ENCODE measurements around the gene HAPLN2.
A peak's percentile ranks its signal among the peaks of the same experiment; 100 is the strongest.
"Not testable (repeated sequence)": the region's sequence is repeated elsewhere in the genome, so short reads cannot be mapped to it uniquely, and the experiment has no call there.

The HAPLN2 gene

DNA sequence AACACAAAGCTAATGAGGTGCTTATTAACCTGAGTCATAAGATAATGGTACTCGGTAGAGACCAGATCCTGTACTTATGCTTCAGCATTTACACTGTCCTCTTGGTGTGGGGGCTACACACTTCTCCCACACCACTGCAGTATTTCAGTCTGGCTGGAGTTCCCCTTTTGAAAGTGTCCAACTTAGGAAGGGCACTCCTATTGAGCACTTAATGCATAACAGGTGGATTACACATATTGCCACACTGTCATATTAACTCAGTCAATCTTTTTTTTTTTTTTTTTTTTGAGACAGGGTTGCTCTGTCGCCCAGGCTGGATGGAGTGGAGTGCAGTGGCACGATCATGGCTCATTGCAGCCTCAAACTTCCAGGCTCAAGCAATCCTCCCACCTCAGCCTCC is 19.4 kb upstream of the HAPLN2 start:
- Histone ChIP-seq H3K36me3 (ENCODE audit: control insufficient read depth, insufficient read depth, low read length) (peaks cover 17% of the 10 kb centered on the region), H3K27me3 (replicated peaks; ENCODE audit: control insufficient read depth, insufficient read depth, low read length) (no peaks in the 10 kb centered on the region), H3K4me3 (replicated peaks; ENCODE audit: low read depth, low read length) (peak overlapping the region; percentile 80; the same call in 1 of the 2 replicates)
- TF ChIP-seq, protein P1, sequence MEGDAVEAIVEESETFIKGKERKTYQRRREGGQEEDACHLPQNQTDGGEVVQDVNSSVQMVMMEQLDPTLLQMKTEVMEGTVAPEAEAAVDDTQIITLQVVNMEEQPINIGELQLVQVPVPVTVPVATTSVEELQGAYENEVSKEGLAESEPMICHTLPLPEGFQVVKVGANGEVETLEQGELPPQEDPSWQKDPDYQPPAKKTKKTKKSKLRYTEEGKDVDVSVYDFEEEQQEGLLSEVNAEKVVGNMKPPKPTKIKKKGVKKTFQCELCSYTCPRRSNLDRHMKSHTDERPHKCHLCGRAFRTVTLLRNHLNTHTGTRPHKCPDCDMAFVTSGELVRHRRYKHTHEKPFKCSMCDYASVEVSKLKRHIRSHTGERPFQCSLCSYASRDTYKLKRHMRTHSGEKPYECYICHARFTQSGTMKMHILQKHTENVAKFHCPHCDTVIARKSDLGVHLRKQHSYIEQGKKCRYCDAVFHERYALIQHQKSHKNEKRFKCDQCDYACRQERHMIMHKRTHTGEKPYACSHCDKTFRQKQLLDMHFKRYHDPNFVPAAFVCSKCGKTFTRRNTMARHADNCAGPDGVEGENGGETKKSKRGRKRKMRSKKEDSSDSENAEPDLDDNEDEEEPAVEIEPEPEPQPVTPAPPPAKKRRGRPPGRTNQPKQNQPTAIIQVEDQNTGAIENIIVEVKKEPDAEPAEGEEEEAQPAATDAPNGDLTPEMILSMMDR (IDR thresholded peaks at IDR 0.05; ENCODE audit: insufficient read depth, low read length, poor library complexity, severe bottlenecking), result peak; percentile 17
- DNase-seq (ENCODE audit: extremely low read depth, insufficient read length), result no peak

DNA sequence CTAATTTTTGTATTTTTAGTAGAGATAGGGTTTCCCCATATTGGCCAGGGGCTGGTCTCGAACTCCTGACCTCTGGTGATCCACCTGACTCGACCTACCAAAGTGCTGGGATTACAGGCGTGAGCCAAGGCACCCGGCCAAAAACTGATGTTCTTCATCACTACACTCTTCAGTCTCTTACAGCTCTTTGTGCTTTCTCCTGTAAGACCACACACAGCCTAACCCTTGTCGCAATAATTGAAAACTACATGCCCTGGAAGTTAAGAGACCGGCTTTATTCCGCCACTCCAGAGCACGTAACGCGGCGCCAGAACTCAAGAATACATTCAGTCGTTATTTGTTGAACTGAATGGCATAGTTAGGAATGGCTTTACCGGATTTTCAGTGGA is 18.5 kb upstream of the HAPLN2 start:
- no peak for DNase-seq (ENCODE audit: extremely low read depth, insufficient read length)

DNA sequence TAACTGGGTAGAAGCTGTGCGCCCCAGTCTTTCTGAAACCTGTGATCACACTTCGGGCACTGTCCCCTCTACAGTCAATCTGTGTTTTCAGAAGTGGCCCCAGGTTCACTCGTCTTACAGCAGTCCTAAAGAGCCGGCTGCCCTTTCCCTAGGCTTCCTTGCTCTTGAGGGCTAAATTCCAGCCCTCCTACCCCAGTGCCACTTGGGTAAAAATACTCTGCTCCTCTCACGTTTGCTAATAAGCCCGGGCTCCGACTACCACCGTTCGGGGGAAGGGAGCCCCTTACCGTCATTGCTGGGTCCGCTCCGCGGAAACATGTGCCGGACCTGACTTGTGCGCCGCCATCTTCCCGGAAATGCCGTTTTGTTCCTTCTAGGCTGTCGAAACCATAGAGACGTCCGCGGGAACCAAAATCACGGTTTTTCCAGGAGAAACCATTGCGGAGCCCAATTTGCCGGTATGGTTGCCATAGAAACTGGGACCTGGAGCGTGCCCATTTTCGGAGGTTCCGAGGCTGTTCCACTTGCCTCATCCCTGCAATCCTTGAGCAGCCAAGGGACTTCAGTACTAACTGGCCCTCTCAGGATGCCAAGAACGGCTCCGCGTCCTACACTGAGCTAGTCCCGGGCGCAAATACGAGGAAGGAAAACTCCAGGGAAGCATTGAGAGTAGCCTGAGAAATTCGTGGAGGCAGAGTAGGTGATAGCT is 17.9 kb upstream of the HAPLN2 start, which contains the start of gene GPATCH4:
TSS of gene GPATCH4 (minus strand) at position 358 of the 709 bp plus-strand sequence.
- peak; percentile 82 for DNase-seq (ENCODE audit: extremely low read depth, insufficient read length)
- TF ChIP-seq, protein P1 (IDR thresholded peaks at IDR 0.05; ENCODE audit: insufficient read depth, low read length, poor library complexity, severe bottlenecking), result no peak
- peak within 1 kb of the TSS; percentile 80 for H3K4me3 ChIP-seq (replicated peaks; ENCODE audit: low read depth, low read length)

More for the DNA sequence above, 18.5 kb upstream of the HAPLN2 start:
- Histone ChIP-seq H3K27me3 (replicated peaks; ENCODE audit: control insufficient read depth, insufficient read depth, low read length) (no peaks in the 10 kb centered on the region), H3K36me3 (ENCODE audit: control insufficient read depth, insufficient read depth, low read length) (peaks cover 15% of the 10 kb centered on the region), H3K4me3 (replicated peaks; ENCODE audit: low read depth, low read length) (peak overlapping the region; percentile 80)
- TF ChIP-seq, protein P1 (IDR thresholded peaks at IDR 0.05; ENCODE audit: insufficient read depth, low read length, poor library complexity, severe bottlenecking), result no peak

DNA sequence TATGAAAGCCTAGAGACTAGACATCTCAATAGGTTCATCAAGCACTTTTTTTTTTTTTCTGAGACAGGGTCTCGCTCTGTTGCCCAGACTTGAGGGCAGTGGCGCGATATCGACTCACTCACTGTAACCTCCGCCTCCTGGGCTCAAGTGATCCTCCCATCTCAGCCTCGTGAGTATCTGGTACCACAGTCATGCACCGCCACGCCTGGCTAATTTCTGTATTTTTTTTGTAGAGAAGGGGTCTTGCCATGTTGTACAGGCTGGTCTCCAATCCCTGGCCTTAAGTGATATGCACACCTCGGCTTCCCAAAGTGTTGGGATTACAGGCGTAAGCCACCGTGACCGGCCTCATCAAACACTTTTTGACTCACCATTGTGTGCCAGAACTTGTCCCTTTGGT is 17.3 kb upstream of the HAPLN2 start:
- peak overlapping the region; percentile 80 for H3K4me3 ChIP-seq (replicated peaks; ENCODE audit: low read depth, low read length)
- TF ChIP-seq, protein P1 (IDR thresholded peaks at IDR 0.05; ENCODE audit: insufficient read depth, low read length, poor library complexity, severe bottlenecking), result no peak
- DNase-seq (ENCODE audit: extremely low read depth, insufficient read length), result no peak

More for the DNA sequence above, 17.9 kb upstream of the HAPLN2 start, which contains the start of gene GPATCH4:
- H3K27me3 ChIP-seq (replicated peaks; ENCODE audit: control insufficient read depth, insufficient read depth, low read length), result no peaks in the 10 kb centered on the region
- H3K36me3 ChIP-seq (ENCODE audit: control insufficient read depth, insufficient read depth, low read length), result peaks cover 10% of the 10 kb centered on the region

DNA sequence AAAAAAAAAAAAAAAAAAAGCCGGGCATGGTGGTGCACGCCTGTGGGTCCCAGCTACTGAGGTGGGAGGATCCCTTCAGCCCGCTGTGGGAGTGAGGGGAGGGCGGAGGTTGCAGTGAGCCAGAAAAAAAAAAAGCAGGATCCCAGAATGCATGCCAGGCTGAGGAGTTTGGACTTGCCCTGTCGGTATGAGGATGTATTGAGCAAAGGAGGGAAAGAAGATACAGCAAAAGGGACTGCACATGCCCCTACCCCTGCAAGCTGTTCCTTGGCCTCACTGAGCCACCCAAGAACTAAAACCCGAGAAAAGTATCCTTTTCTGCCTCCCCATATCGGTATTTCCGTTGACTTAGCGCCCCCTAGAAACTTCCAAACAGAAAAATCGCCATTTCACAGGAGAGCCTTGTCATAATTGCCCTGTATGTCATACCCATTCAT is 16.6 kb upstream of the HAPLN2 start:
- H3K36me3 ChIP-seq (ENCODE audit: control insufficient read depth, insufficient read depth, low read length), result peaks cover 6% of the 10 kb centered on the region
- H3K27me3 ChIP-seq (replicated peaks; ENCODE audit: control insufficient read depth, insufficient read depth, low read length), result no peaks in the 10 kb centered on the region
- TF ChIP-seq, protein P1 (IDR thresholded peaks at IDR 0.05; ENCODE audit: insufficient read depth, low read length, poor library complexity, severe bottlenecking), result peak; percentile 47
- DNase-seq (ENCODE audit: extremely low read depth, insufficient read length), result no peak
- H3K4me3 ChIP-seq (replicated peaks; ENCODE audit: low read depth, low read length), result no peak overlapping the region

More for the DNA sequence above, 17.3 kb upstream of the HAPLN2 start:
- Histone ChIP-seq H3K36me3 (ENCODE audit: control insufficient read depth, insufficient read depth, low read length) (peaks cover 9% of the 10 kb centered on the region), H3K27me3 (replicated peaks; ENCODE audit: control insufficient read depth, insufficient read depth, low read length) (no peaks in the 10 kb centered on the region)

DNA sequence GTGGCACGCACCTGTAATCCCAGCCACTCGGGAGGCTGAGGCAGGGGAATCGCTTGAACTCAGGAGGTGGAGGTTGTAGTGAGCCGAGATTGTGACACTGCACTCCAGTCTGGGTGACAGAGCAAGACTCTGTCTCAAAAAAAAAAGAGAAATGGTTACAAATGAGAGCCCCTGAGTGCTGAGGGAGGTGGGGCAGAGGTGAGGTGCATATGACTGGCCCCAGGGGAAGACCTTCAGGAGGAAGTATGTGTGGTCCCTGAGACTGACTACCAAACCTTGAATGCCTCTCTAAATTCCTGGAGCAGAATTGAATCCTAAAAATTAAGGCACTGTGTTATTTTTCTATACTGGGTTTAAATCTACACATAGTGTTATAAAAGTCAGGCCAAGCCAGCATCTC is 11.9 kb upstream of the HAPLN2 start:
- H3K27me3 ChIP-seq (replicated peaks; ENCODE audit: control insufficient read depth, insufficient read depth, low read length); DNase-seq (ENCODE audit: extremely low read depth, insufficient read length); H3K36me3 ChIP-seq (ENCODE audit: control insufficient read depth, insufficient read depth, low read length); H3K4me3 ChIP-seq (replicated peaks; ENCODE audit: low read depth, low read length): not testable (repeated sequence)
